H1 (cell line): Measurements from ENCODE around the gene BCL2L1. TPM values are rescaled to one million over a fixed set of nuclear protein-coding genes. Genes with fewer than 3 reads are reported as not detected.

Source experiments
- ATF2 ChIP-seq: IDR thresholded peaks from 2 replicates; pipeline ENCODE4 v1.6.1; 2012; ENCODE audit warnings: low read length, inconsistent platforms
- CBX8 ChIP-seq: fragments of 300-800, 300-1000 bp; sonication (generic); IDR thresholded peaks from 2 replicates; pipeline ENCODE4 v1.7.1; 2016; ENCODE audit warnings: low read depth, low read length, borderline replicate concordance
- CHD2 ChIP-seq: IDR thresholded peaks from 2 replicates; pipeline ENCODE4 v1.6.1; 2012; ENCODE audit warnings: low read length, improper control_type of control experiment
- CTBP2 ChIP-seq: IDR thresholded peaks from 2 replicates; pipeline ENCODE4 v1.7.0; 2011; ENCODE audit warnings: borderline replicate concordance, mild to moderate bottlenecking, moderate library complexity, mixed read lengths, low read length; ENCODE audit not compliant: insufficient read depth, insufficient read length
- EGR1 ChIP-seq: IDR thresholded peaks from 2 replicates; pipeline ENCODE4 v1.6.1; 2011; ENCODE audit warnings: low read depth, low read length, borderline replicate concordance
- FOSL1 ChIP-seq: IDR thresholded peaks from 2 replicates; pipeline ENCODE4 v1.6.1; 2011; ENCODE audit warnings: mild to moderate bottlenecking, low read depth, low read length, moderate library complexity; ENCODE audit not compliant: insufficient read depth
- GTF2F1 ChIP-seq: IDR thresholded peaks from 2 replicates; pipeline ENCODE4 v1.6.1; 2012; ENCODE audit warnings: low read depth, low read length, improper control_type of control experiment, borderline replicate concordance
- HDAC2 ChIP-seq, 2 experiments: fragments of 300-600 bp in 1 of 2; sonication (generic) in 1 of 2; IDR thresholded peaks; 2 replicates each; pipeline ENCODE4 v1.6.1; 2011 to 2012; ENCODE audit warnings: low read depth in 2 of 2, low read length in 2 of 2, mild to moderate bottlenecking in 2 of 2, moderate library complexity in 2 of 2, borderline replicate concordance in 1 of 2, inconsistent platforms in 1 of 2
- KDM1A ChIP-seq: fragments of 200-600, 300-600 bp; sonication (generic); IDR thresholded peaks from 2 replicates; pipeline ENCODE4 v1.7.1; 2016; ENCODE audit warnings: mild to moderate bottlenecking, low read length, borderline replicate concordance
- KDM4A ChIP-seq: IDR thresholded peaks from one replicate; pipeline ENCODE4 v1.7.1; 2012; ENCODE audit warnings: low read depth, mild to moderate bottlenecking, moderate library complexity, low read length, inconsistent platforms; ENCODE audit not compliant: severe bottlenecking
- MAX ChIP-seq: IDR thresholded peaks from 2 replicates; pipeline ENCODE4 v1.6.1; 2012; ENCODE audit warnings: inconsistent platforms
- NRF1 ChIP-seq: IDR thresholded peaks from 2 replicates; pipeline ENCODE4 v1.6.1; 2011; ENCODE audit warnings: mild to moderate bottlenecking, low read depth, low read length, improper control_type of control experiment
- POU5F1 ChIP-seq: IDR thresholded peaks from 2 replicates; pipeline ENCODE4 v1.6.1; 2011; ENCODE audit warnings: low read depth, mild to moderate bottlenecking, low read length, moderate library complexity
- RAD21 ChIP-seq, 2 experiments: IDR thresholded peaks in 1 of 2; conservative IDR thresholded peaks in 1 of 2; 2 replicates each; pipeline ENCODE4 v1.6.1; 2011; ENCODE audit warnings: low read depth in 2 of 2, low read length in 2 of 2, improper control_type of control experiment in 1 of 2, inconsistent platforms in 1 of 2, mild to moderate bottlenecking in 1 of 2, moderate library complexity in 1 of 2
- RNF2 ChIP-seq: fragments of 200-900, 300-1000 bp; sonication (generic); IDR thresholded peaks from 2 replicates; pipeline ENCODE4 v1.7.1; 2016; ENCODE audit warnings: borderline replicate concordance, low read depth, mild to moderate bottlenecking, antibody characterized with exemption, low read length; ENCODE audit not compliant: poor library complexity, severe bottlenecking; ENCODE audit errors: missing control alignments
- RXRA ChIP-seq: IDR thresholded peaks from 2 replicates; pipeline ENCODE4 v1.6.1; 2011; ENCODE audit warnings: low read depth, mild to moderate bottlenecking, low read length, moderate library complexity; ENCODE audit not compliant: insufficient read depth
- SP2 ChIP-seq: IDR thresholded peaks from 2 replicates; pipeline ENCODE4 v1.6.1; 2012; ENCODE audit warnings: mild to moderate bottlenecking, low read length, inconsistent platforms
- SRF ChIP-seq: IDR thresholded peaks from 2 replicates; pipeline ENCODE4 v1.6.1; 2011; ENCODE audit warnings: mild to moderate bottlenecking, low read depth, low read length, moderate library complexity
- TEAD4 ChIP-seq: IDR thresholded peaks from 2 replicates; pipeline ENCODE4 v1.6.1; 2012; ENCODE audit warnings: low read depth, low read length, inconsistent platforms, mixed read lengths
- polyA plus RNA-seq, 7 experiments: library from polyadenylated mRNA; depleted of rRNA in 3 of 7; stranded (reverse) in 5 of 7; unstranded in 2 of 7; fragments of >200 nt in 5 of 7; fragments of 200-250 nt in 2 of 7; gene quantifications; 1 replicate in 5 of 7; 2 replicates in 1 of 7; 4 replicates in 1 of 7; pipeline versions ENCODE4 v1.2.1 to v1.2.3, GENCODE V29; 2011 to 2013; ENCODE audit warnings: missing spikeins in 2 of 7, mixed read lengths in 2 of 7
- total RNA-seq: library from RNA; stranded (reverse); fragmentation: NEBNext Ultra II Directional; extraction: Animal tissue kit (Norgen Biotek cat#: 25700); gene quantifications from 2 replicates; pipeline ENCODE4 v1.2.1, GENCODE V29; 2021

Gene BCL2L1
- total and polyA plus RNA-seq, 2 of the 8 experiments (the other 6 are each of a cell fraction or from before 2014, with no cell fraction given): 64.9 to 66.1 TPM

GRCh38 chr20:31719644-31720485 is 2.8 kb downstream of the BCL2L1 start (continued):
- TF ChIP-seq HDAC2 (IDR thresholded peaks at IDR 0.05; ENCODE audit: borderline replicate concordance in 1 of 2, low read depth in 2 of 2, low read length in 2 of 2): peak; percentile 44 to 83; a peak in 2 of 4 replicates
- TF ChIP-seq POU5F1: no peak
- TF ChIP-seq SRF: no peak
- peak; percentile 70 for TF ChIP-seq CTBP2
- TF ChIP-seq NRF1: no peak
- TF ChIP-seq GTF2F1: no peak
- 0 out of 2 replicates have a peak, but pooled peaks have one; percentile 13 for TF ChIP-seq MAX
- no peak for TF ChIP-seq RXRA
- no peak; a peak in 1 of 4 replicates for TF ChIP-seq RAD21 (IDR thresholded peaks at IDR 0.05 in 1 of 2, conservative IDR thresholded peaks at IDR 0.05 in 1 of 2; ENCODE audit: low read depth in 2 of 2, low read length in 2 of 2)
- no peak for TF ChIP-seq CHD2
- no peak for TF ChIP-seq EGR1
- no peak for TF ChIP-seq CBX8
- no peak for TF ChIP-seq FOSL1
- TF ChIP-seq SP2: no peak
- no peak for TF ChIP-seq ATF2
- TF ChIP-seq RNF2: no peak
- TF ChIP-seq KDM1A: no peak
- TF ChIP-seq KDM4A: no peak
- TF ChIP-seq TEAD4: peak; percentile 100
- TF ChIP-seq, all 59 proteins: peak for 14
